ENCODE data around the gene HIRIP3.

DNA sequence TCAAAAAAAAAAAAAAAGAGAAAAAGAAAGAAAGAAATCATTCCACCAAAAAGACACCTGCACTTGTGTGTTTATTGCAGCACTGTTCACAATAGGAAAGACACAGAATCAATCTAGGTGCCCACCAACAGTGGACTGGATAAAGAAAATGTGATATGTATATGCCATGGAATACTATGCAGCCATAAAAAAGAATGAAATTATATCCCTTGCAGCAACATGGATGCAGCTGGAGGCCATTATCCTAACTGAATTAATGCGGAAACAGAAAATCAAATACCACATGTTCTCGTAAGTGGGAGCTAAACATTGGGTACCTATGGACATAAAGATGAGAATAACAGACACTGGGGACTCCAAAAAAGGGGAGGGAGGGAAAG, 21.9 kb upstream of the HIRIP3 start:
- TF ChIP-seq TOPORS (CRISPR knock-in tag; IDR thresholded peaks at IDR 0.05) = no peak
- no peak for TF ChIP-seq ATF1 (CRISPR knock-in tag; IDR thresholded peaks at IDR 0.05)
- TF ChIP-seq, protein P1, sequence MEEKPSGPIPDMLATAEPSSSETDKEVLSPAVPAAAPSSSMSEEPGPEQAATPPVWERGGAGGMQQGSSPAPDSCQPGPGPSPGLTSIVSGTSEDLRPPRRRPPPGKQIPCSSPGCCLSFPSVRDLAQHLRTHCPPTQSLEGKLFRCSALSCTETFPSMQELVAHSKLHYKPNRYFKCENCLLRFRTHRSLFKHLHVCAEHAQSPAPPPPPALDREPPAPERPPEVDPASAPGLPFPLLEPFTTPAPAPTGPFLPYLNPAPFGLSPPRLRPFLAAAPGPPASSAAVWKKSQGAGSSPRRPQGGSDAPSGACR (CRISPR knock-in tag; IDR thresholded peaks at IDR 0.05) = no peak
- no peak for TF ChIP-seq TAF1 (CRISPR knock-in tag; IDR thresholded peaks at IDR 0.05)
- TF ChIP-seq, protein P2, sequence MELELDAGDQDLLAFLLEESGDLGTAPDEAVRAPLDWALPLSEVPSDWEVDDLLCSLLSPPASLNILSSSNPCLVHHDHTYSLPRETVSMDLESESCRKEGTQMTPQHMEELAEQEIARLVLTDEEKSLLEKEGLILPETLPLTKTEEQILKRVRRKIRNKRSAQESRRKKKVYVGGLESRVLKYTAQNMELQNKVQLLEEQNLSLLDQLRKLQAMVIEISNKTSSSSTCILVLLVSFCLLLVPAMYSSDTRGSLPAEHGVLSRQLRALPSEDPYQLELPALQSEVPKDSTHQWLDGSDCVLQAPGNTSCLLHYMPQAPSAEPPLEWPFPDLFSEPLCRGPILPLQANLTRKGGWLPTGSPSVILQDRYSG (CRISPR knock-in tag; IDR thresholded peaks at IDR 0.05) = no peak
- no peak for TF ChIP-seq BRCA1 (CRISPR knock-in tag; IDR thresholded peaks at IDR 0.05)
- no peak for TF ChIP-seq NR2F1 (CRISPR knock-in tag; IDR thresholded peaks at IDR 0.05)
- TF ChIP-seq ZNF274 (CRISPR knock-in tag; IDR thresholded peaks at IDR 0.05) = no peak
- no peak for TF ChIP-seq NR2C2 (CRISPR knock-in tag; IDR thresholded peaks at IDR 0.05; ENCODE audit: borderline replicate concordance)
- no peak for TF ChIP-seq TEAD3 (CRISPR knock-in tag; optimal IDR thresholded peaks at IDR 0.05; ENCODE audit: borderline replicate concordance)
- TF ChIP-seq MEF2D (CRISPR knock-in tag; IDR thresholded peaks at IDR 0.05) = no peak

All from HepG2 (cell line).